Activated naive CD4-positive, alpha-beta T cell treated with anti-CD3 and anti-CD28 coated beads for 36 hours (primary cell): ENCODE results near the gene CHRM3. TPM values are rescaled to one million over a fixed set of nuclear protein-coding genes. Genes with fewer than 3 reads are reported as not detected.
"Not testable (repeated sequence)": the region's sequence is repeated elsewhere in the genome, so short reads cannot be mapped to it uniquely, and the experiment has no call there.

Experiments used
- CTCF ChIA-PET: fragments of 350-600 bp; sonication (Branson Sonifier 250); formaldehyde crosslinking; loops from one replicate; lab custom pipeline; 2021; ENCODE audit warnings: antibody characterized with exemption; lab: Charles Lee
- DNase-seq: peaks from one replicate; pipeline ENCODE4 v3.0.0-alpha.2; 2020
- H3K27ac Mint-ChIP-seq: one replicate; pipeline ENCODE4 v1.8.0; 2021; ENCODE audit warnings: mild to moderate bottlenecking, mixed read lengths
- H3K27me3 Mint-ChIP-seq: one replicate; pipeline ENCODE4 v1.8.0; 2021; ENCODE audit warnings: low read depth, mixed read lengths
- H3K36me3 Mint-ChIP-seq: one replicate; pipeline ENCODE4 v1.8.0; 2021; ENCODE audit warnings: low read depth, mixed read lengths
- H3K4me1 Mint-ChIP-seq: one replicate; pipeline ENCODE4 v1.8.0; 2021; ENCODE audit warnings: low read depth, mixed read lengths
- H3K4me3 Mint-ChIP-seq: one replicate; pipeline ENCODE4 v1.8.0; 2021; ENCODE audit warnings: mild to moderate bottlenecking, moderate library complexity, mixed read lengths
- H3K9me3 Mint-ChIP-seq: one replicate; pipeline ENCODE4 v1.8.0; 2021; ENCODE audit warnings: mixed read lengths
- intact Hi-C: fragments of 100-400 bp; cut with micrococcal nuclease; formaldehyde crosslinking; loops from one replicate; pipeline ENCODE4 v1.15.1; 2023
- total RNA-seq, 2 experiments: library from RNA; stranded (reverse); gene quantifications; one replicate each; pipeline ENCODE4 v1.2.3, GENCODE V29; 2021

Gene CHRM3
- total RNA-seq, 2 experiments from 2014 or later: 0.02 TPM; not detected in 1

DNA sequence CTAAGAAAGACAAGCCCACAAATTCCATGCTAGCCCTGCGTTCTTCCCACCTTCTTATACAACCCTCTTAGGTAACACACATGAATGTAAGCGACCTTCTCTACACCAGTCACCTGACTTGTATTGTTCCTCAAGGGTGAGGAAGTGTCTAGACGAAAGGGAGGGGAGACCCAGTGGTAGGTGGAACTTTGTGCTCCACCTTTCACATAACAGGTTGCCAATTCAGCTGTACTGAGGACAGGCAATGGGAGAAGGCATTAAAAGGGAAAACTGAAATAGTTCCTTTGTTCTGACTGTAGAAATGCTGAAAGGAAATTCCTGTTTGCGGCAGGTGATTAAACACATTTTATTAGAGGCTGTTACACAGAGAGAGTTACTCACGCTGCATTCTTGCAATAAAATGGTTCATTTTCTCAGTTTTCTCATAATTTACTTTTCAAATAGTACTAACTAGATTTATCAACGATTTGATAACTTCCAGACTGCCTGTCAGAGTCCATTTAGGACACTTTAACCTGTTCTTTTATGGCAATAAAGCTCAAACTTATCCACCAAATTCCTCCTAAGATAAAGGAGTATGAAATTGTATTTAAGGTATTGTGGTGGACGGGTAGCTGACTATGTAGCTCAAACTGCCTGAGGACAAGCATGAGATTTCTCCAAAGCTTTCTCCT, 17.8 kb upstream of the CHRM3 start:
- CTCF ChIA-PET: no interaction called here
- Mint-ChIP-seq H3K27ac (no peak overlapping the region), H3K9me3 (no peaks in the 10 kb centered on the region), H3K4me3 (no peak overlapping the region), H3K27me3 (peaks cover 8% of the 10 kb centered on the region), H3K36me3 (no peaks in the 10 kb centered on the region), H3K4me1 (no peaks in the 10 kb centered on the region)
- no peak for DNase-seq
- intact Hi-C loops: no loop called here

- H3K4me1 Mint-ChIP-seq, H3K9me3 Mint-ChIP-seq, DNase-seq, H3K27me3 Mint-ChIP-seq, H3K4me3 Mint-ChIP-seq, H3K36me3 Mint-ChIP-seq, H3K27ac Mint-ChIP-seq, intact Hi-C loops: not testable (repeated sequence)
- CTCF ChIA-PET: interaction anchor here (0.6 to 1.1 kb wide), 2 partner anchors 9 to 1890 kb away, joined by 3 read pairs; no protein-coding TSS in a partner anchor
Observed at GRCh38 chr1:239370869-239371268, 15.5 kb upstream of the CHRM3 start.

DNA sequence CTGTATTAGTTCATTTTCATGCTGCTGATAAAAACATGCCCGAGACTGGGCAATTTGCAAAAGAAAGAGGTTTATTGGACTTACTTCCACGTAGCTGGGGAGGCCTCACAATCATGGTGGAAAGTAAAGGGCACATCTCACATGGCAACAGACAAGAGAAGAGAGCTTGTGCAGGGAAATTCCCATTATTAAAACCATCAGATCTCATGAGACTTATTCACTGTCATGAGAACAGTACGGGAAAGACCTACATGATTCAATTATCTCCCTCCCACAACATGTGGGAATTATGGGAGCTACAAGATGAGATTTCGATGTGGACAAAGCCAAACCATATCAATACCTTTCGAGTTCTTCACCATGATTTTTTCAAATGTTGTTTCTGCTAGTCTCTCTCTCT, 3.7 kb upstream of the CHRM3 start:
- intact Hi-C loops: no loop called here
- no peak overlapping the region for H3K4me3 Mint-ChIP-seq
- DNase-seq: no peak
- CTCF ChIA-PET: interaction anchor here (0.6 kb wide), 2 partner anchors 18 to 160 kb away, joined by 3 read pairs; no protein-coding TSS in a partner anchor
- H3K27ac Mint-ChIP-seq: no peak overlapping the region
- no peaks in the 10 kb centered on the region for H3K9me3 Mint-ChIP-seq
- peaks cover 36% of the 10 kb centered on the region for H3K27me3 Mint-ChIP-seq
- peaks cover 13% of the 10 kb centered on the region for H3K4me1 Mint-ChIP-seq
- no peaks in the 10 kb centered on the region for H3K36me3 Mint-ChIP-seq

GRCh38 chr1:239383714-239384113, 2.7 kb upstream of the CHRM3 start:
- peaks cover 21% of the 10 kb centered on the region for H3K4me1 Mint-ChIP-seq
- H3K27me3 Mint-ChIP-seq: peaks cover 47% of the 10 kb centered on the region
- intact Hi-C loops: no loop called here
- no peak overlapping the region for H3K4me3 Mint-ChIP-seq
- H3K36me3 Mint-ChIP-seq: no peaks in the 10 kb centered on the region
- H3K27ac Mint-ChIP-seq: no peak overlapping the region
- H3K9me3 Mint-ChIP-seq: no peaks in the 10 kb centered on the region
- no peak for DNase-seq
- CTCF ChIA-PET: no interaction called here

DNA sequence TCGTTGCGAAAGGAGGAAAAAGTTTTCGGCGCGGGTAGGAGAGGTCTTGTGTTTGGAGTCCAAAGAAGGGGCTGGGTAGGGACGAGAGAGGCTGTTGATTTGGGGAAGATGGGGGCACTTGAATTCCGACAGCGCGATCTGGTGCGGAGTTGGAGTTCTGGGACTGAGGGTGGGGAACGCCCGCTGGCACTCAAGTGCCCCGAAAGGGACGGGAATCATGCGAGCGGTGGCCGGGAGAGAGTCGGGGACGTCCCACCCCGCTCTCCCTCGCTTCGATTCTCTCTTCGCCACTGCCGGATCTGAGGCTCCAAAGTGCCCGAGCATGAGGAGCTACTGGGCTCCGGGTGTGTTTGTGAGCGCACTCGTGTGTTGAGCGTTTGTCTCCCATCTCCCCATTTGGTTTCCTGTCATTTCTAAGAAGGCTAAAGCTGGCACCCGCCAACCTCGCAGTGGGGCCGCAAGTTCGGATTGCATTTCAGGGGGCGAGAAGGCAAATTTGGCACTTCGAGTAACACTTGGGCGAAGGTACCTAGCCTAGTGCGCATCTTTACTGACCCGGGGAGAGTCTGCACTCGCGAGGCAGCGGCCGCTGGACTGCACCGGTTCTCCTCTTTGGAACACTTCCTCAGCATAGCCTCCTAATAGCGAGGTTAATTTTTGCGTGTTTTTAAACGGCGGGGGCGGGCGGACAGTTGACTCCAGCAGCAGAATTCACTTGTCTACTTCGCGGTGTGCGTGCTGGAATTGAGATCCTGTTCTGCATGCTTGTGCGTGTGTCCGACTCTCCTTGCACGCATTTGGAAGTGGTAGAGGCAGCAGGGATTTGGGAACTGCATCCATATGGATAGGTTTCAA, 1.2 kb downstream of the CHRM3 start:
- Mint-ChIP-seq H3K9me3 (no peaks in the 10 kb centered on the region), H3K27me3 (peaks cover 66% of the 10 kb centered on the region), H3K4me1 (peaks cover 24% of the 10 kb centered on the region), H3K27ac (no peak overlapping the region), H3K36me3 (no peaks in the 10 kb centered on the region), H3K4me3 (peak overlapping the region; percentile 78)
- DNase-seq: peak; percentile 10
- CTCF ChIA-PET: no interaction called here
- intact Hi-C loops: no loop called here

DNA sequence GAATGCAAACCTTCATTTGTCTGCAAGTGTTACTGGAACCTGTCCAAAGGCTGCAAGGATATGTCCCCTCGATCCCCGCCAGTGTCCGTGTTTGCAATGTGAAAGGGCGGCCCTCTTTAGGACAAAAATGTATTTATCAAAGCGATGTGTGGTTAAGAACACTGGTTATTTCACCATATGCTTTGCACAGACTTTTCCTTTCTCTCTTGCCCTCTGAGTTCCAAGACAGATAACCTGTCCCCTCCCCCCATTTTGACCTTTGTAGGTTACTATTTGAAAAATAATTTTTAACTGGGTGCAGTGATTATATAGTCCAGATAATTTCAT, 1.8 kb downstream of the CHRM3 start:
- Mint-ChIP-seq H3K36me3 (no peaks in the 10 kb centered on the region), H3K9me3 (no peaks in the 10 kb centered on the region), H3K27me3 (peaks cover 65% of the 10 kb centered on the region), H3K4me1 (peaks cover 24% of the 10 kb centered on the region), H3K4me3 (peak overlapping the region; percentile 78), H3K27ac (no peak overlapping the region)
- CTCF ChIA-PET: no interaction called here
- intact Hi-C loops: no loop called here
- DNase-seq: no peak

GRCh38 chr1:239388578-239388977, 2.2 kb downstream of the CHRM3 start:
- Mint-ChIP-seq H3K27me3 (peaks cover 62% of the 10 kb centered on the region), H3K36me3 (no peaks in the 10 kb centered on the region), H3K4me1 (peaks cover 24% of the 10 kb centered on the region), H3K9me3 (no peaks in the 10 kb centered on the region), H3K4me3 (no peak overlapping the region), H3K27ac (no peak overlapping the region)
- intact Hi-C loops: no loop called here
- no peak for DNase-seq
- CTCF ChIA-PET: no interaction called here

DNA sequence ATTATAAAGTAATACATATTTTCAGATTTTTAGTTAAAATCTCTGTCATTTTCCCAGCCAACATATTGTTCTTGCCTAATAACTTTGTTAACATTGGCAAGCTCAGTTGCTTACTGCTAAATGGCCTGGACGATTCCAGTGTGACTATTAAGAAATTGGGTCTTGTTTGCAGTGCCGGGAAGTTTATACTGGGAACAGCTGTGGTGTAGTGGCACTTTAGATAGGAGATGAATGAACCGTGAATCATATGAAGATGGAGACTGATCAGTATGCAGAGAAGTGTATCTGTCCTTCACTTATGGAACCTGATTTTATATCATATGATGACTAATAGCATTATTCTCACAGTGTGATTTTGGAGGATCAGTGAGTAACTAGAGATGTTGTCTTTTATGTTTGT, 3.3 kb downstream of the CHRM3 start:
- no peak overlapping the region for H3K27ac Mint-ChIP-seq
- intact Hi-C loops: no loop called here
- H3K36me3 Mint-ChIP-seq: no peaks in the 10 kb centered on the region
- H3K27me3 Mint-ChIP-seq: peaks cover 60% of the 10 kb centered on the region
- H3K9me3 Mint-ChIP-seq: no peaks in the 10 kb centered on the region
- peaks cover 24% of the 10 kb centered on the region for H3K4me1 Mint-ChIP-seq
- no peak overlapping the region for H3K4me3 Mint-ChIP-seq
- CTCF ChIA-PET: interaction anchor here (1.1 kb wide), 1 partner anchor 9 kb away, joined by 3 read pairs; no protein-coding TSS in a partner anchor
- DNase-seq: no peak

- H3K36me3 Mint-ChIP-seq: no peaks in the 10 kb centered on the region
- no peak overlapping the region for H3K27ac Mint-ChIP-seq
- H3K4me3 Mint-ChIP-seq: no peak overlapping the region
- no peak for DNase-seq
- H3K4me1 Mint-ChIP-seq: peaks cover 14% of the 10 kb centered on the region
- H3K27me3 Mint-ChIP-seq: peaks cover 54% of the 10 kb centered on the region
- CTCF ChIA-PET: no interaction called here
- intact Hi-C loops: no loop called here
- H3K9me3 Mint-ChIP-seq: no peaks in the 10 kb centered on the region
Observed at GRCh38 chr1:239392271-239392670, 5.9 kb downstream of the CHRM3 start.

- intact Hi-C loops: no loop called here
- Mint-ChIP-seq H3K4me1 (peaks cover 3% of the 10 kb centered on the region), H3K27ac (no peak overlapping the region), H3K27me3 (peaks cover 39% of the 10 kb centered on the region), H3K9me3 (no peaks in the 10 kb centered on the region), H3K4me3 (no peak overlapping the region), H3K36me3 (no peaks in the 10 kb centered on the region)
- CTCF ChIA-PET: no interaction called here
- DNase-seq: no peak
Observed at GRCh38 chr1:239394107-239394506, 7.7 kb downstream of the CHRM3 start.

GRCh38 chr1:239413916-239414315, 27.5 kb downstream of the CHRM3 start:
- Mint-ChIP-seq H3K27ac (no peak overlapping the region), H3K9me3 (peaks cover 3% of the 10 kb centered on the region), H3K27me3 (no peaks in the 10 kb centered on the region), H3K36me3 (no peaks in the 10 kb centered on the region), H3K4me1 (no peaks in the 10 kb centered on the region), H3K4me3 (no peak overlapping the region)
- CTCF ChIA-PET: interaction anchor here (0.6 to 0.7 kb wide), 2 partner anchors 347 to 1228 kb away, joined by 3 to 5 read pairs; no protein-coding TSS in a partner anchor
- intact Hi-C loops: no loop called here
- no peak for DNase-seq

GRCh38 chr1:239417221-239417620, 30.9 kb downstream of the CHRM3 start:
- Mint-ChIP-seq H3K4me1 (no peaks in the 10 kb centered on the region), H3K36me3 (no peaks in the 10 kb centered on the region), H3K4me3 (no peak overlapping the region), H3K27me3 (no peaks in the 10 kb centered on the region), H3K9me3 (peaks cover 2% of the 10 kb centered on the region), H3K27ac (no peak overlapping the region)
- intact Hi-C loops: no loop called here
- CTCF ChIA-PET: no interaction called here
- no peak for DNase-seq
